Lung (tissue), 12 donors: ENCODE measurements around the gene PPP2R1A. TPM values are rescaled to one million over a fixed set of nuclear protein-coding genes. Genes with fewer than 3 reads are reported as not detected.

Experiments used
- ATAC-seq: fragments of 200-7000 bp; cut with Tn5 transposase; one replicate; pipeline ENCODE4 v1.9.1; 2020; ENCODE audit warnings: moderate number of reproducible peaks; ENCODE audit not compliant: insufficient read depth, low FRiP score
- DNase-seq, 3 donors: peaks; one replicate each; pipeline ENCODE4 v3.0.0-alpha.2; 2013 to 2017
- H3K27ac ChIP-seq, 2 donors: one replicate each; pipeline ENCODE4 v1.5.1; 2013; ENCODE audit warnings: mild to moderate bottlenecking in 2 of 2, moderate library complexity in 2 of 2, control low read depth in 1 of 2, inconsistent platforms in 1 of 2, low read depth in 1 of 2, low read length in 1 of 2
- H3K27me3 ChIP-seq, 3 donors: one replicate each; pipeline ENCODE4 v1.5.1; 2013; ENCODE audit warnings: low read length in 2 of 3; ENCODE audit not compliant: control insufficient read depth in 3 of 3, insufficient read depth in 3 of 3
- H3K36me3 ChIP-seq, 4 donors: one replicate each; pipeline ENCODE4 v1.5.1; 2013; ENCODE audit warnings: low read length in 4 of 4, mild to moderate bottlenecking in 1 of 4, moderate library complexity in 1 of 4; ENCODE audit not compliant: control insufficient read depth in 4 of 4, insufficient read depth in 4 of 4
- H3K4me1 ChIP-seq, 5 donors: one replicate each; pipeline ENCODE4 v1.5.1; 2013; ENCODE audit warnings: low read length in 5 of 5, mild to moderate bottlenecking in 2 of 5, moderate library complexity in 1 of 5; ENCODE audit not compliant: control insufficient read depth in 5 of 5, insufficient read depth in 5 of 5
- H3K4me3 ChIP-seq: one replicate; pipeline ENCODE4 v1.5.1; 2013; ENCODE audit warnings: mild to moderate bottlenecking, control low read depth, moderate library complexity
- H3K9ac ChIP-seq, 2 donors: one replicate each; pipeline ENCODE4 v1.5.1; 2013; ENCODE audit warnings: low read length in 2 of 2, control low read depth in 1 of 2; ENCODE audit not compliant: insufficient read depth in 1 of 2
- H3K9me3 ChIP-seq, 4 donors: one replicate each; pipeline ENCODE4 v1.5.1; 2013; ENCODE audit warnings: low read length in 3 of 4, mild to moderate bottlenecking in 1 of 4, moderate library complexity in 1 of 4; ENCODE audit not compliant: control insufficient read depth in 4 of 4, insufficient read depth in 3 of 4
- WGBS, 2 donors: extraction: QIAGEN DNeasy Blood & Tissue Kit; methylation state at CpG; one replicate each; pipeline ENCODE4 v1.1.7; 2013; 5-methylcytosine and 5-hydroxymethylcytosine counted together
- polyA plus RNA-seq, 2 donors: library from polyadenylated mRNA; stranded (reverse); fragments of 200-250 nt; gene quantifications; one replicate each; pipeline ENCODE4 v1.2.1, GENCODE V29; 2013
- total RNA-seq, 2 donors: library from RNA; depleted of rRNA in 1 of 2; stranded (reverse); fragments of >200 nt in 1 of 2; gene quantifications; one replicate each; pipeline ENCODE4 v1.2.1, GENCODE V29; 2014 to 2021
- TF ChIP-seq, protein P1 (sequence below): IDR thresholded peaks from 2 replicates; pipeline ENCODE4 v1.5.1; 2012; ENCODE audit warnings: mild to moderate bottlenecking; ENCODE audit errors: control extremely low read depth, extremely low read depth
- donor health status: control.
- donor health status: control.
- donor health status: Bipolar disorder and iron deficiency.
- donor health status: healthy.
- donor health status: DM: yes; HTN: yes; CAD: no.

Gene PPP2R1A
- total and polyA plus RNA-seq, 4 donors: 117 to 250 (median 169) TPM

DNA sequence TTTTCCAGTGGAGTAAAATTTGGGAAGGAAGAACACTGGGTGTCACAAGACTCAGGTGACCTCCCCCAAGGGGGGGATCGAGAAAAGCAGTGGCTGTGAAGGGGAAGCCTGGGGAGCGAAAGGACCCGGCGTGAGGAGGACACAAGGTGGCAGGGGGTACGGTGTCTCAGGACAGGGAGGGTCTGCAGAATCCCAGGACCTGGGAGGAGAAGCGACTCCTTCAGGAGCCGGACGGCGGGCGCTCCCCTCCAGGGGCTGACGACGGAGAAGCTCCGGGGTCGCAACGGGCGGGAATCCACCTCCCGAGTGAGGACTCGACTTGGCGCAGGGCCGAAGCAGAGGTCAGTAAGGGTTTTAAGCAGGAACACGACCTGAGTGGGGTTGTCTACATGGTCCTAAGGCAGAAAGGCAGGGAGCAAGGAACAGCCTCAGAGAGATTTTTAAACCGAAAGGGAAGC, 19.0 kb upstream of the PPP2R1A start:
- Histone ChIP-seq H3K36me3 (peaks cover 3 to 20% (median 12%) of the 10 kb centered on the region in 4 donors), H3K9ac (peak overlapping the region; percentile 64 to 98), H3K4me1 (peaks cover 4 to 16% (median 6%) of the 10 kb centered on the region in 5 donors), H3K4me3 (peak overlapping the region; percentile 88), H3K27me3 (no peaks in the 10 kb centered on the region), H3K27ac (peak overlapping the region; percentile 63 to 89), H3K9me3 (no peaks in the 10 kb centered on the region)
- ATAC-seq: no peak
- TF ChIP-seq, protein P1, sequence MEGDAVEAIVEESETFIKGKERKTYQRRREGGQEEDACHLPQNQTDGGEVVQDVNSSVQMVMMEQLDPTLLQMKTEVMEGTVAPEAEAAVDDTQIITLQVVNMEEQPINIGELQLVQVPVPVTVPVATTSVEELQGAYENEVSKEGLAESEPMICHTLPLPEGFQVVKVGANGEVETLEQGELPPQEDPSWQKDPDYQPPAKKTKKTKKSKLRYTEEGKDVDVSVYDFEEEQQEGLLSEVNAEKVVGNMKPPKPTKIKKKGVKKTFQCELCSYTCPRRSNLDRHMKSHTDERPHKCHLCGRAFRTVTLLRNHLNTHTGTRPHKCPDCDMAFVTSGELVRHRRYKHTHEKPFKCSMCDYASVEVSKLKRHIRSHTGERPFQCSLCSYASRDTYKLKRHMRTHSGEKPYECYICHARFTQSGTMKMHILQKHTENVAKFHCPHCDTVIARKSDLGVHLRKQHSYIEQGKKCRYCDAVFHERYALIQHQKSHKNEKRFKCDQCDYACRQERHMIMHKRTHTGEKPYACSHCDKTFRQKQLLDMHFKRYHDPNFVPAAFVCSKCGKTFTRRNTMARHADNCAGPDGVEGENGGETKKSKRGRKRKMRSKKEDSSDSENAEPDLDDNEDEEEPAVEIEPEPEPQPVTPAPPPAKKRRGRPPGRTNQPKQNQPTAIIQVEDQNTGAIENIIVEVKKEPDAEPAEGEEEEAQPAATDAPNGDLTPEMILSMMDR: no peak
- 0% methylated on average over 22 of the region's 22 CpGs for WGBS, 2 donors
- peak in 1 of 3 donors; percentile 32 for DNase-seq

DNA sequence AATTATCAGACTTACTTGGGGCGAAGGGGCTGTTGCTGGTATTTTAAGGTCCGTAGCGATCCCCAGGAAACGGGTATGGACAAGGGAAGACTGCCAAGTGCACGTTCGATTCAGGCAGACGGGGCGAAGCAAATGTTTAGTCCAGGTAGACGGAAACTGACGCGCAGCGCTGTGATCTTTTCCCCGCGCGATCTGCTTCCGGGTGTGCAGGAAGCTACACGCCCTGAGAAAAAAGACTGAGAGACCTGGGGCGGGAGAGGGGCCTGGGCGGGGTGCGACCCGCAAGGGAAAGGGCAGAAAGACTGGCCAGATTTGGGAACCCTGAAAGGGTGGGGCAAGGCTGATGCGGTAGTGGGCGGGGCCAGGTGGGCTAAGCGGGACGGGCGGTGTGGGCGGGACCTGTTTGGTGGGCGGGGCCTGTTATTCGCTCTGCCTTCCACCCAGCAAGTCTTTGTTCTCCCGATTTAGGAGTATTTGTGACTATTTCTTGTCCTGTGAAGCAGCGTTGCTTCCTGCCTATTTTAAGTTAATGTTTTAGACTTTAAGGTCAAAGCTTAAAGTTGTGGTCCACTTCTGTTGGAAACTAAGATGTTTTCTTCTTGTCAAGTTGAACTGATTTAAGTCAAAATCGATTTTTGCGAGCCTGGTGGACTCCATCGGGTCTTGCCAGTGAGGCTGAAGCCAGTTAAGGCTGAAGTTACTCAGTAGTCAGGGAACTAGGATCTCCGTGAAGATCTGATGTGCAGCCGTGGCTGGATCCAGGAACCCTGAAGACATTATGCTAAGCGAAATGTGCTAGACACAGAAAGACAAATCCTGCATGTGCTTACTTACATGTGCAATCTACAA, 18.3 kb upstream of the PPP2R1A start, which contains the start of gene ZNF836:
Gene ZNF836, minus strand, starts transcription at position 301 of the 849 bp plus-strand sequence. CDS start 3,549 bp downstream, outside the sequence.
- no peaks in the 10 kb centered on the region for H3K9me3 ChIP-seq
- peak; percentile 94 for ATAC-seq
- H3K4me3 ChIP-seq: peak within 1 kb of the TSS; percentile 88
- 6 to 7% methylated on average over 37 of the region's 37 CpGs for WGBS, 2 donors
- peaks cover 4 to 16% (median 6%) of the 10 kb centered on the region in 5 donors for H3K4me1 ChIP-seq
- H3K36me3 ChIP-seq: peaks cover 3 to 20% (median 12%) of the 10 kb centered on the region in 4 donors
- TF ChIP-seq, protein P1: no peak
- peak within 1 kb of the TSS; percentile 64 to 98 for H3K9ac ChIP-seq
- peak; percentile 92 to 95 (median 94) for DNase-seq
- no peaks in the 10 kb centered on the region for H3K27me3 ChIP-seq
- H3K27ac ChIP-seq: peak within 1 kb of the TSS; percentile 67 to 89

DNA sequence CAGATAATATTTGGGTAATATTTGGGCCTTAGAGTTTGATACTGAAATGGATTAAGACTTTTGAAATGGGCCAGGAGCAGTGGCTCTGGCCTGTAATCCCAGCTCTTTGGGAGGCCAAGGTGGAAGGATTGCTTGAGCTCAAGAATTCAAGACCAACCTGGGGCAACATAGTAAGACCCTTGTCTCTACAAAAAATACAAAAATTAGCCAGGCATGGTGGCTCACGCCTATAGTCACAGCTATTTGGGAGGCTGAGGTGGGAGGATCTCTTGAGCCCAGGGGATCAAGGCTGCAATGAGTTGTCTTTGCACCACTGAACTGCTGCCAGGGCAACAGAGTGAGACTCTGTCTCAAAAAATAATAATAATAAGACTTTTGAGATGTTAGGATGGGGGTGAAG, 17.5 kb upstream of the PPP2R1A start:
- TF ChIP-seq, protein P1: no peak
- ATAC-seq: no peak
- 100% methylated on average over 1 of the region's 1 CpG for WGBS, 2 donors
- DNase-seq: no peak
- no peaks in the 10 kb centered on the region for H3K27me3 ChIP-seq
- H3K4me3 ChIP-seq: no peak overlapping the region
- H3K36me3 ChIP-seq: peaks cover 3 to 16% (median 9%) of the 10 kb centered on the region in 4 donors
- H3K27ac ChIP-seq: no peak overlapping the region
- H3K4me1 ChIP-seq: peaks cover 4 to 16% (median 6%) of the 10 kb centered on the region in 5 donors
- peak overlapping the region in 1 of 2 donors; percentile 94 for H3K9ac ChIP-seq
- no peaks in the 10 kb centered on the region for H3K9me3 ChIP-seq
